Mammary epithelial cell (primary cell): ENCODE results near the gene MCAM.

ENCODE experiments used
- CTCF ChIP-seq, 2 donors: IDR thresholded peaks in 1 of 2; conservative IDR thresholded peaks in 1 of 2; 2 replicates each; pipeline ENCODE4 v1.5.1; 2011 to 2012; ENCODE audit warnings: inconsistent platforms in 2 of 2, low read length in 2 of 2, mild to moderate bottlenecking in 2 of 2, control low read depth in 1 of 2, low read depth in 1 of 2; ENCODE audit not compliant: insufficient read depth in 1 of 2; ENCODE audit errors: extremely low read depth in 1 of 2
- EZH2 ChIP-seq: IDR thresholded peaks from 2 replicates; pipeline ENCODE4 v1.6.1; 2012; ENCODE audit warnings: low read length, inconsistent platforms, borderline replicate concordance

DNA sequence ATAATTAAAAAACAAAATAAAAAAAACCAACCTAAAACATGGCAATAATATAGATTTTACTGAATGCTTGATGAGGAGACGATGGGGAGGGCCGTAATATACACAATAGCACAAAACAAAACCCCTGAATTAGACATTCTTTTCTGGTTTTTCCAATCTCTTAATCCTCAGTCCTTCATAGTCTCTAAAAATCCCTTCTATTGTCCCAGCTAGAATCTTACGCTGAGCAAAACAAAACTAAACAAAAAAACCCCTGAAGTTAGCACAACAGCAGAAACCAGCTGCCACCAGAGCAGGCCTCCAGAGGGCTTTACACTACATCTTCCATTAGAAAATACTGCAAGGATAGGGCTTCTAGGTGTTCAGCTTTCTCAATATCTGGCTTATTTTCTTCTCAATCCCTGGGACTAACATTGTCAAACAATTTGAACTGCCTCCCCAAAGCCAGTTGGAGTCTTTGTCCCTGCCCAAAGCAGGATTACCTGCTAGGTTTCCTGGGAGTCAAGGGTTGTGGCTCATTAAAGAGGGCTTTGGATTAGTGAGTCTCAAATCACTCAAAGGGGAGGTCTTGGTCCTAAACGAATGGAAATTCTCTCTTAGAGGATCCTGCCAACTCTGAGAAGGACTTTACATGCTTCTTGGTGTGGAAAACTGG lies 15.3 kb upstream of the MCAM start:
- TF ChIP-seq CTCF (conservative IDR thresholded peaks at IDR 0.05 in 1 of 2, IDR thresholded peaks at IDR 0.05 in 1 of 2; ENCODE audit: extremely low read depth in 1 of 2, insufficient read depth in 1 of 2, low read depth in 1 of 2, low read length in 2 of 2), result no peak
- TF ChIP-seq EZH2, result no peak
